Spleen (tissue), 11 donors: ENCODE results near the gene PVALEF. TPM values are rescaled to one million over a fixed set of nuclear protein-coding genes. Genes with fewer than 3 reads are reported as not detected.

Experiments used
- DNase-seq: peaks from one replicate; pipeline ENCODE4 v3.0.0-alpha.2; 2020
- H3K27ac ChIP-seq, 8 donors: fragments of 200-600 bp; sonication (generic) in 7 of 8; 1 replicate in 4 of 8; 2 replicates in 4 of 8; pipeline versions ENCODE4 v1.5.0 to v1.8.0; 2016 to 2021; ENCODE audit warnings: inconsistent platforms in 4 of 8, mild to moderate bottlenecking in 4 of 8, moderate library complexity in 1 of 8
- H3K27me3 ChIP-seq, 7 donors: fragments of 200-600 bp; sonication (generic) in 6 of 7; replicated peaks in 1 of 7; 1 replicate in 4 of 7; 2 replicates in 3 of 7; pipeline versions ENCODE4 v1.5.0 to v1.8.0; 2016 to 2021; ENCODE audit warnings: inconsistent platforms in 3 of 7, mild to moderate bottlenecking in 1 of 7
- H3K36me3 ChIP-seq, 6 donors: fragments of 200-600 bp; sonication (generic) in 5 of 6; 1 replicate in 4 of 6; 2 replicates in 2 of 6; pipeline versions ENCODE4 v1.5.0 to v1.8.0; 2016 to 2021; ENCODE audit warnings: inconsistent platforms in 2 of 6
- H3K4me1 ChIP-seq, 6 donors: fragments of 200-600 bp; sonication (generic) in 5 of 6; 1 replicate in 3 of 6; 2 replicates in 3 of 6; pipeline versions ENCODE4 v1.5.0 to v1.8.0; 2016 to 2021; ENCODE audit warnings: inconsistent platforms in 3 of 6
- H3K4me3 ChIP-seq, 8 donors: fragments of 200-600 bp; sonication (generic) in 7 of 8; 1 replicate in 4 of 8; 2 replicates in 4 of 8; pipeline versions ENCODE4 v1.5.0 to v1.8.0; 2016 to 2021; ENCODE audit warnings: inconsistent platforms in 4 of 8, mild to moderate bottlenecking in 4 of 8, moderate library complexity in 2 of 8
- H3K9me3 ChIP-seq, 8 donors: fragments of 200-600 bp; sonication (generic) in 7 of 8; 1 replicate in 4 of 8; 2 replicates in 4 of 8; pipeline versions ENCODE4 v1.5.0 to v1.8.0; 2016 to 2021; ENCODE audit warnings: inconsistent platforms in 4 of 8
- CTCF ChIP-seq, 11 experiments: fragments of 200-600 bp in 7 of 11; fragments of 450-650 bp in 4 of 11; sonication (generic) in 4 of 11; IDR thresholded peaks in 8 of 11; conservative IDR thresholded peaks in 3 of 11; 1 replicate in 7 of 11; 2 replicates in 4 of 11; pipeline versions ENCODE4 v1.4.0 to v1.8.0; 2016 to 2021; ENCODE audit warnings: antibody characterized with exemption in 11 of 11, inconsistent platforms in 4 of 11, mild to moderate bottlenecking in 1 of 11
- POLR2A ChIP-seq, 3 donors: fragments of 450-650 bp; IDR thresholded peaks; one replicate each; pipeline ENCODE4 v1.5.1; 2017; ENCODE audit warnings: antibody characterized with exemption in 3 of 3, mild to moderate bottlenecking in 1 of 3
- POLR2AphosphoS5 ChIP-seq, 3 donors: sonication (generic); formaldehyde crosslinking; IDR thresholded peaks; one replicate each; pipeline ENCODE4 v1.5.1; 2017; ENCODE audit warnings: antibody characterized with exemption in 3 of 3
- WGBS, 5 donors: extraction: QIAGEN DNeasy Blood & Tissue Kit in 3 of 5; methylation state at CpG; one replicate each; pipeline versions ENCODE4 v1.1.5 to v1.1.7; 2013 to 2018; 5-methylcytosine and 5-hydroxymethylcytosine counted together
- intact Hi-C: fragments of 100-400 bp; cut with DNase I; formaldehyde crosslinking; loops from one replicate; pipeline ENCODE4 v1.15.0; 2023; ENCODE audit warnings: low total_unique reads
- polyA plus RNA-seq, 3 donors: library from polyadenylated mRNA; stranded (reverse); fragments of 200-250 nt; gene quantifications; one replicate each; pipeline ENCODE4 v1.2.1, GENCODE V29; 2013
- total RNA-seq, 7 donors: library from RNA; depleted of rRNA in 3 of 7; stranded (reverse); fragments of >200 nt in 3 of 7; fragmentation: NEBNext Ultra II Directional in 4 of 7; extraction: Animal tissue kit (Norgen Biotek cat#: 25700) in 4 of 7; gene quantifications; one replicate each; pipeline versions ENCODE4 v1.1.0 to v1.2.1, GENCODE V29; 2016 to 2021
- donor health status: healthy with polysubstance abuse.
- donor health status: DM: no; HTN: no; CAD: no; lungs with moderate emphysema.
- donor health status: DM: no; HTN: no; CAD: no.
- donor health status: Bipolar disorder and iron deficiency.
- donor health status: healthy.
- donor health status: DM: no; HTN: no; CAD: no.
- donor health status: DM: yes; HTN: yes; CAD: no.

Gene PVALEF
- total and polyA plus RNA-seq, 10 donors = not detected

- WGBS, 5 donors = 87 to 91% (median 90%) methylated on average over 7 to 11 of the region's 11 CpGs
- peaks cover 0 to 3% (median 0%) of the 10 kb centered on the region in 6 donors for H3K36me3 ChIP-seq
- DNase-seq = peak; percentile 70
- intact Hi-C loops = no loop called here
- H3K27ac ChIP-seq = no peak overlapping the region
- no peaks in the 10 kb centered on the region for H3K9me3 ChIP-seq
- no peak for TF ChIP-seq POLR2A (IDR thresholded peaks at IDR 0.05)
- no peak for TF ChIP-seq POLR2AphosphoS5 (IDR thresholded peaks at IDR 0.05)
- TF ChIP-seq CTCF (IDR thresholded peaks at IDR 0.05 in 8 of 11, conservative IDR thresholded peaks at IDR 0.05 in 3 of 11) = no peak
- H3K27me3 ChIP-seq = peaks cover 0 to 80% (median 27%) of the 10 kb centered on the region in 7 donors
- H3K4me3 ChIP-seq = no peak overlapping the region
- H3K4me1 ChIP-seq = peaks cover 11 to 67% (median 44%) of the 10 kb centered on the region in 6 donors
These were observed 2.8 kb upstream of the PVALEF start for GRCh38 chr17:81162491-81162890.

- Histone ChIP-seq H3K36me3 (no peaks in the 10 kb centered on the region), H3K27ac (no peak overlapping the region), H3K27me3 (peaks cover 0 to 84% (median 28%) of the 10 kb centered on the region in 7 donors), H3K4me3 (no peak overlapping the region), H3K4me1 (peaks cover 11 to 61% (median 41%) of the 10 kb centered on the region in 6 donors), H3K9me3 (no peaks in the 10 kb centered on the region)
- 86 to 94% (median 89%) methylated on average over 12 to 19 of the region's 19 CpGs for whole genome bisulfite sequencing, 5 donors
- DNase-seq = peak; percentile 72
- intact Hi-C loops = no loop called here
- TF ChIP-seq CTCF (IDR thresholded peaks at IDR 0.05 in 8 of 11, conservative IDR thresholded peaks at IDR 0.05 in 3 of 11) (no peak), POLR2A (IDR thresholded peaks at IDR 0.05) (no peak), POLR2AphosphoS5 (IDR thresholded peaks at IDR 0.05) (no peak)
These were observed 2.1 kb upstream of the PVALEF start for GRCh38 chr17:81163051-81163695.

GRCh38 chr17:81163703-81164370, 1.5 kb upstream of the PVALEF start:
- Histone ChIP-seq H3K4me3 (no peak overlapping the region), H3K27ac (no peak overlapping the region), H3K27me3 (peaks cover 0 to 84% (median 28%) of the 10 kb centered on the region in 7 donors), H3K36me3 (no peaks in the 10 kb centered on the region), H3K9me3 (no peaks in the 10 kb centered on the region), H3K4me1 (peaks cover 11 to 54% (median 38%) of the 10 kb centered on the region in 6 donors)
- 82 to 94% (median 88%) methylated on average over 5 to 15 of the region's 15 CpGs for WGBS, 5 donors
- intact Hi-C loops = no loop called here
- no peak for TF ChIP-seq POLR2AphosphoS5 (IDR thresholded peaks at IDR 0.05)
- no peak for TF ChIP-seq CTCF (IDR thresholded peaks at IDR 0.05 in 8 of 11, conservative IDR thresholded peaks at IDR 0.05 in 3 of 11)
- TF ChIP-seq POLR2A (IDR thresholded peaks at IDR 0.05) = no peak
- peak; percentile 64 for DNase-seq
